ENCODE results near the gene MBLAC2. TPM values are rescaled to one million over a fixed set of nuclear protein-coding genes. Genes with fewer than 3 reads are reported as not detected.

Gene MBLAC2
- 1.9 to 3.0 TPM (median 2.8 TPM) in 5 replicates for total RNA-seq (2022; extraction: Qiagen RNA extraction)

GRCh38 chr5:90474235-90475107, at the start of gene MBLAC2, which contains the start of gene POLR3G:
Gene MBLAC2 (minus strand): TSS chr5:90474771. CDS start chr5:90474292, 479 bp downstream.
Gene POLR3G (plus strand): TSS chr5:90474864. CDS start chr5:90485568, 10,704 bp downstream.

GRCh38 chr5:90409318-90410177, 65.0 kb downstream of the MBLAC2 start, which contains the start of gene CETN3:
Gene CETN3 (minus strand): TSS chr5:90409756. CDS start chr5:90409661, 95 bp downstream.

Other genes with a start within 250 kb of the MBLAC2 start
- gene CETN3, start 65.0 kb downstream of the MBLAC2 start, total RNA-seq (2022; extraction: Qiagen RNA extraction): 22.4 to 34.6 TPM (median 25.1 TPM) in 5 replicates
- gene POLR3G, start 93 bp upstream of the MBLAC2 start, total RNA-seq (2022; extraction: Qiagen RNA extraction): 12.9 to 16.7 TPM (median 14.0 TPM) in 5 replicates
- gene LYSMD3, start 54.8 kb upstream of the MBLAC2 start, total RNA-seq (2022; extraction: Qiagen RNA extraction): 7.1 to 10.4 TPM (median 8.9 TPM) in 5 replicates
- 0.61 to 1.0 TPM (median 0.68 TPM) in 5 replicates for gene ADGRV1, start 84.0 kb upstream of the MBLAC2 start, total RNA-seq (2022; extraction: Qiagen RNA extraction)

Data from A549 treated with CORT108297 at 1 μM for 4 hours (cell line).